NCI-H128 (cell line): ENCODE data around the gene ARHGAP45.

Experiments used
- DNase-seq: peaks from one replicate; lab custom pipeline; 2025; ENCODE audit not compliant: unreplicated experiment; lab: John Stamatoyannopoulos, UW

ARHGAP45 gene

GRCh38 chr19:1084024-1084868, 17.3 kb downstream of the ARHGAP45 start:
- no peak for DNase-seq

- DNase-seq = no peak
These were observed 18.2 kb downstream of the ARHGAP45 start for GRCh38 chr19:1085053-1085658.

GRCh38 chr19:1085676-1086442, 18.9 kb downstream of the ARHGAP45 start:
- DNase-seq = no peak

- DNase-seq = no peak
These were observed 19.6 kb downstream of the ARHGAP45 start for GRCh38 chr19:1086613-1087012.

GRCh38 chr19:1087813-1088415, 20.9 kb downstream of the ARHGAP45 start:
- no peak for DNase-seq

- DNase-seq = no peak
These were observed 21.5 kb downstream of the ARHGAP45 start for GRCh38 chr19:1088416-1089010.

- no peak for DNase-seq
These were observed 22.3 kb downstream of the ARHGAP45 start for GRCh38 chr19:1089126-1089771.

GRCh38 chr19:1089891-1090290, 22.9 kb downstream of the ARHGAP45 start:
- DNase-seq = no peak

GRCh38 chr19:1090731-1091543, 24.0 kb downstream of the ARHGAP45 start:
- no peak for DNase-seq

- no peak for DNase-seq
These were observed 24.7 kb downstream of the ARHGAP45 start for GRCh38 chr19:1091544-1092175.

GRCh38 chr19:1093330-1093729, 26.4 kb downstream of the ARHGAP45 start:
- no peak for DNase-seq

- DNase-seq = no peak
These were observed 27.0 kb downstream of the ARHGAP45 start for GRCh38 chr19:1093811-1094553.

GRCh38 chr19:1094655-1094977, 27.6 kb downstream of the ARHGAP45 start:
- DNase-seq = no peak

GRCh38 chr19:1094978-1095701, 28.2 kb downstream of the ARHGAP45 start, which contains the start of gene POLR2E:
Gene POLR2E (minus strand): TSS chr19:1095375. CDS start chr19:1095315, 60 bp downstream.
- peak; percentile 95 for DNase-seq

- no peak for DNase-seq
These were observed 30.8 kb downstream of the ARHGAP45 start for GRCh38 chr19:1097810-1098176.

- DNase-seq = no peak
These were observed 31.4 kb downstream of the ARHGAP45 start for GRCh38 chr19:1098177-1099051.

- no peak for DNase-seq
These were observed 34.4 kb downstream of the ARHGAP45 start for GRCh38 chr19:1101337-1101698.
